GM21825 (cell line): ENCODE data around the gene GSTM5.
"Not testable (repeated sequence)": the region's sequence is repeated elsewhere in the genome, so short reads cannot be mapped to it uniquely, and the experiment has no call there.

ENCODE experiments used
- ATAC-seq: cut with Tn5 transposase; IDR thresholded peaks from one replicate; pipeline ENCODE4 v1.9.1; 2021; ENCODE audit warnings: mild to moderate bottlenecking, moderate library complexity; ENCODE audit not compliant: unreplicated experiment

GSTM5 gene

GRCh38 chr1:109726728-109727373 is 14.8 kb downstream of the GSTM5 start:
- ATAC-seq: no peak

DNA sequence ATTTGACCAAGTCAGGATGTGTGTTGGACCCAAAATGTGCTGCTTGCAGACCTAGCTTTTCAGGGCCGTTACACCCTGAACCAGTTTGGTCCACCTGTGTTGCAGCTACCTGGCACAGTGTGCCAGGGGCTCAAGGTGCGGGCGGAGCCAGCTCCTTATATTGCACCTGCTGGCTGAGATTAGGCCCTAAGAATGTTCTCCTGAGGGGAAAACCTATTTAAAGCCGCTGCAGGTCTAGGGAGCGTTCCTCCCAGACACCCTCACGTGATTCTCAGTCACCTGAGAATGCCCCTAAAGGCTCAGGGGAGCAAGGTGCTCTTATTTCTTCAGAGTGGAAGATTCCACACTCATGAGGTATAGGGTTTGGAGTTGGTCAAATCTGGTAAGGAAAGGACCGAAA is 16.8 kb downstream of the GSTM5 start:
- ATAC-seq: no peak

DNA sequence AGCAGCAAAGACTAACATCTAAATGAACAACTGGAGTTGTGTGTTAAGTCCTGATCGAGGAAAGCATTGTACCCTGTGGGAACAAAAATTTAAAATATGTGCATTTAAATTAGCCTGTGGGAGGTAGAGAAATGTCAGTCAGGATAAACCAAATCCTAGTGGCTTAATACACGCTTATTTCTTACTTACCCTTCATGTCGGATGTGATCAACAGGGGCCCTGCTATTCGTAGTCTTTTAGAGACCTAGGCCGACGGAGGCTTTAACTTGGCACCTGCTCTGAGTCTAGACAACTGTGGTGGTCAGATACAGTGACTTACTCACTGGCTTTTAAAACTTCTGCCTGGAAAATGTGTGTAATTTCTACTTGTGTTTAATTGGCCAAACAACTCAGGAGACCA is 18.6 kb downstream of the GSTM5 start:
- ATAC-seq: no peak

- no peak for ATAC-seq
These were observed 20.4 kb downstream of the GSTM5 start for GRCh38 chr1:109732390-109732881.

DNA sequence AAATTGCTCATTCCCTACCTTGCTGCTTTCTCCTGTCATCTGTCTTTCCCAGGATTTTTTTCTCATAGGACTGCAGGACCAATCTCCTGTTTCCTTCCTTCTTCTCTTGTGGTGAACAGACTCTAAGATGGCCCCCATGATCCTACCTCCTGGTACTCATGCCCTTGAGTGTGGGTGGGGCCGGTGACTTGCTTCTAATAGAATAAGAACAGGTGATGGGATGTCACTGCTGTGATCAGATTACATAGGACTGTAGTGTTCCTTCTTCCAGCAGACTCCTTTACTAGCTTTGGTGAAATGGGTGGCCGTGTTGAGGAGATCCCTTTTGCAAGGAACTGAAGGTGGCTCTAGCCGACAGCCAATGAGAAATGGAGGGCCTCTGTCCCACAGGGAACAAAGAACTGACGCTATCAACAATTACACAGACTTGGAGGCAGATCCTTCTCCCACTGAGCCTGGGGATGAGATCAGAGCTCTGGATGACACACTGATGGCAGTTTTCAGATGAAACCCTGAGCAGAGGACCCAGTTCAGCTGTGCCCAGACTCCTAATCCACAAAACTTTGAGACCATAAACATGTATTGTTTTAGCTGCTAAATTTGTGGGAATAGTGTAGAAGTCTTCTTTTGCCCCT is 21.3 kb downstream of the GSTM5 start:
- no peak for ATAC-seq

DNA sequence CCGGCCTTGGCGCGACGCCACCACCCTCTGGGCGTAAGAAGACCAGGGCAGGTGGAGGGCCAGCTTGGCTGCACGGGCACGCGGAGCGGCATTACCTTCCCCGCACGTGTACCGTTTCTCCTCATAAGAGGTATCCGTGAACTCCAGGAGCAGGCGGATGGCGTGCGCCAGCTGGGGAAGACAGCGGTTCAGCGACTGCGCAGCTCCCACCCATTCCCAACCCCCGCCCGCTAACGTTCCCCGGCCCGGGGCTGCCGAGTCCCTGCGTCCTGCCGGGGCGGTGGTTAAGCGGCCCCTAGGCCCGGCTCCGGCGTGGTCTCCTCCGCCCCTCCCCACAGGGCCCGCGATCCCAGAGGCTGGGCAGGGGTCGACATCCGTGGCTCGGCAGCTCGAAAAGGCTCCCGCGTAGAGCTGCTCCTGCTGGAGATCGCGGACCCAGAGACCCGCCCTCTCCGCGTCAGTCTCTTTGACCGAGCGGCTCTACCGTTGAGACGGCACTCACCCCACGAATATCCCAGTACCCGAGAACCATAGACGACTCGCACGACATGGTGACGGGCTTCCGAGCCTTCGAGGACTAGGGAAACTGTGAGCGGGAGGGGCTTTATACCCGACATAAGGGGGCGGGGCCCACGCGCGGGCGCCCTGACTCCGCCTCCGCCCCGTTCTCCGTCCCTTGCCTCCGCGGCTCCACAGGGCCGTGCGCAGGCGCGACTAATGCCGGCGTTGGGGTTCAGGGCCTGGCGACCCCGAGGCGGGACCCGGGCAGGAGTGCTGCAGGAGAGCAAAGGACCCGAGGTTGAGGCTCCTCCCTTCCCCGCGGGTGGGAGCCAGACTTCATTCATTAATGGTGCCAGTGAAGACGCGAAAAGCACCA is 27.9 kb downstream of the GSTM5 start:
- ATAC-seq: peak; percentile 96

- no peak for ATAC-seq
These were observed 28.7 kb downstream of the GSTM5 start, which contains the start of gene GSTM3 for GRCh38 chr1:109740615-109741373. Gene GSTM3 (minus strand): TSS chr1:109741038. CDS start chr1:109740287, 751 bp downstream.

DNA sequence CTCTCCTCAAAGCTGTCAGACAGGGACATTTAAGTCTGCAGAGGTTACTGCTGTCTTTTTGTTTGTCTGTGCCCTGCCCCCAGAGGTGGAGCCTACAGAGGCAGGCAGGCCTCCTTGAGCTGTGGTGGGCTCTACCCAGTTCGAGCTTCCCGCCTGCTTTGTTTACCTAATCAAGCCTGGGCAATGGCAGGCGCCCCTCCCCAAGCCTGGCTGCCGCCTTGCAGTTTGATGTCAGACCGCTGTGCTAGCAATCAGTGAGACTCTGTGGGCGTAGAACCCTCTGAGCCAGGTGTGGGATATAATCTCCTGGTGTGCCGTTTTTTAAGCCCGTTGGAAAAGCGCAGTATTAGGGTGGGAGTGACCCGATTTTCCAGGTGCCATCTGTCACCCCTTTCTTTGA is 36.3 kb downstream of the GSTM5 start:
- not testable (repeated sequence) for ATAC-seq

DNA sequence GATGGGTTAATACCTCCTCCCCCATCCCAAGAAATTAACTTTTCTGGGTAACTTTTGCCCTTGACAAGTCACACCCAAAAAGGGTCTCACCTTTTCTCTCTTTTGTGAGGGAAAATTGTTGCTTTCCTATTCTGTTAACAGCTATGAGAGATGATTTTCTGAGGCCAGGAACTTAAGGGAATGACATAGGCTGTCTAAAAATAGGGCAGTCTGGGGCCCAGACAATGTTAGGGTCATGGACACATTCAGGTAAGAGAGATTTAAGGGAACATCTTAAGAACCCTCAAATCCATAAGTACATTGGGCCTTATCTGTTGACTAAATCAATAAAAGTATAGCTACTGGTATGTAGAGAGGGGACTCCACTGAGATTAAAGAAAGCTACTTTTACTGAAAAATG is 37.2 kb downstream of the GSTM5 start:
- ATAC-seq: no peak

DNA sequence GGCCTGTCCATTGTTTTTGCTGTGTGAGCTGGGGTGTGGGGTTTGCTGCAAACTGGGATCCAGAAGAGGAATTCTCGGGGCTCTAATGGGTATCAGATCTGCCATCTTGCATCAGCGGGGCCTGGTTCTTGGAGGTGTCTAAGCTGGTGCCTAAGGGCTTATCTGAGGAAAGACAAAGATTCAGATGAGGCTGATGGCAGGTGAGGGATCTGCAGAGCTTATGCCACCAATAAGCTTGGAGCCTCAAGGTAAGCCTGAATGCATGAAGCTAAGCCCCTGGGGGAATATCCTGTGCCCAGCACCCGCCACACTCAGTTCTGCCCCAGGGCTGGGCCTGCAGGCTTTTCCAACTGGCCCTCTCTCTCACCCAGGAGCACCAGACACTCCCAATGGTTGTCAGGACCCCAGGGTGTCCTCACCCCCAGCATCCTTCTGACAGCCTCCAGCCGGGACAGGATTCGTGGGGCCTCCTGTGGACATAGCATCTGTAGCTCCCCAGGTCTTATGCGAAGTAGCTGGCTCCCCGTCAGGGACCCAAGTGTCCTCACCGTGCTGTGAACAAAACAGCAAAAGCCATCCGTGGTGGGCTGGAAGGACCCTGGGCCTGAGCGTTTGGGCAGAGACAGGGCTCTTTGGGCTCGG is 38.3 kb downstream of the GSTM5 start:
- no peak for ATAC-seq

GRCh38 chr1:109750920-109751319 is 38.9 kb downstream of the GSTM5 start:
- ATAC-seq: no peak

DNA sequence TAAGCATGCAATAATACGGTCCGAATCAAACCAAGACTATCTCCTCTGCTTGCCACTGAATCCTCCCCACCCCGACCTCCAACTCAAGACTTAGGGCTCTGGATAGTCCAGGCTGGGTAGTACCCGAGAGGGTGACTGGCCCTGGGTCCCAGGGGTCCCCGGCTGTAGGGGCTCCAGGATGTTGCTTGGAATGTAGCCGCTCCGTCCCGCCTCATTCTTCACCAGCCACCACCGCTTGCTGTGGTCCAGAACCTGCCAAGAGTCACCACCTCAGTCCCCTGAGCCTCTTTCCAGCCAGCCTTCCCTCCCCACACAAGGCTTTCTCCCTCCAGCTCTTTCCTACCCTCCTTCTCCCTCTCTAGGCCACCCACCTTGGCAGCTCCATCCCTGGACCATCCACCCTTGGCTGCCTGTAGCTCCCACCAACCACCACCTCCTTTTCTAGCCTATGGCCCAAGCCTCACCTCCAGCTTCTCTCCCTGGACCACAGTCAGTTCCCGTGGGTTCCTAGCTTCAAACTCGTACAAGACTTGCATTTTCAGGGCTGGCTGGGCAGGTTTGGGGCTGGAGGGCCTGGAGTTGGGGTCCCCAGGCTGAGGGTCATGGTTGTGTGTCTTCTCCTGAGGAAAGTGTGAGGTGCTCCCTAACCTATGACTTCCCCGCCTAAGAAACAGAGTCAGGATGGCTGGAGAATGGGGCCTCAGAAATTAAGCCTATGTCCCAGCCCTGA is 39.6 kb downstream of the GSTM5 start:
- no peak for ATAC-seq

DNA sequence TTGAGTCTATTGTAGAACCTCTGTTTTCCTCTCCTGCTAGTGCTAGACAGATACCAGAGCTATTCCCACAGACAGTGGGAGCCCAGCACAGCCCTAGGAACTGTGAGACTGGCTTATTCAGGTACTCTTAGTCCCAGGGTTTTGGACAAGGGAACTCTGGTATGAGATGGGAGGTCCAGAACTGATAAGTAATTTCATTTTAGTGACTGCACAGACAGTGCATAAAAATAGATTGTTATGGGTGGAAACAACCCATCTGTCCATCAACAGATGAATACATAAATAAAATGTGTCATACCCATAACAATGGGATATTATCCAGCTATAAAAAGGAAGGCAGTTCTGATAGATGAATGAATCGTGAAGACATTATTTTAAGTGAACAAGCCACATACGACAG is 42.7 kb downstream of the GSTM5 start:
- ATAC-seq: no peak

- not testable (repeated sequence) for ATAC-seq
These were observed 44.3 kb downstream of the GSTM5 start for GRCh38 chr1:109756325-109756724.

- no peak for ATAC-seq
These were observed 44.9 kb downstream of the GSTM5 start for GRCh38 chr1:109756848-109757521.

DNA sequence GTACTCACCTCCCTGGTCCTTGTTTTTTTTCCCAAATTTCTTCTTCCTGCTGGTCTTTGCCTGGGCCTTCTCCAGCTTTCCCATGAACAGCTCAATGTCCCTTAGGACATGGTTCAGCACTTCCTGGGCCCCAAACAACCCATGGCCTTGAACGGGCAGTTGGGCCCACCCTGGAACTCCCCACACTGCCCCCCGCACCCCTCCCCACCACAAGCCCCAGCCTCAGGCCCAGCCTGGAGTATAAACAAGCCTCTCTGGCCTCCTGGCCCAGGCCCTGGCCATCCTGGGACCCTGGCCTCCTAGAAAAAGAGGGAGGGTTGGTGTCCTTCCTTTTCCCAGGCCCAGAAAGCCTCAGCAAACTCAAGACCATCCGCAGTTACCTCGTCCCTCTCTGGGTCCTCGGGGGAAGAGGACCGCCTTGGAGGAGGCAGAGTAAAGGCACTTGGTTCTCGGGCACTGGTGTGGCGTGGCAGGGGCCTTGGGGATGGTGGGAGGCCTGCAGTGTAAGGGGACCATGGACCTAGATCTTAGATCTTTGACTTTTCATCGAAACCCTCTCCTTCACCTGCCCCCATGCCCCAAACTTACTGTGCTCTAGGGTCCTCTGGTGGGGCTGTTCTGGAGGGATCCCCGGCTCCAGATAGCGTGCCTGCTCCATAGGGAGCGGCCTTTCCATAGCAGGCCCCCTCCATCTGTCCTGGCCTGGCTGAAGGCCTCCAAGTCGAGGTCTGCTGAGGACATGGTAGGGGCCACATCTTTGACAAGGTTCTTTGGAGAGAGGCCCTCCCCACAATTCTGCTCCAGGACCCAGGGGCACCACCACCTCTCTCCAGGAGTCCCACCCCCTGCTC is 46.1 kb downstream of the GSTM5 start:
- ATAC-seq: no peak

DNA sequence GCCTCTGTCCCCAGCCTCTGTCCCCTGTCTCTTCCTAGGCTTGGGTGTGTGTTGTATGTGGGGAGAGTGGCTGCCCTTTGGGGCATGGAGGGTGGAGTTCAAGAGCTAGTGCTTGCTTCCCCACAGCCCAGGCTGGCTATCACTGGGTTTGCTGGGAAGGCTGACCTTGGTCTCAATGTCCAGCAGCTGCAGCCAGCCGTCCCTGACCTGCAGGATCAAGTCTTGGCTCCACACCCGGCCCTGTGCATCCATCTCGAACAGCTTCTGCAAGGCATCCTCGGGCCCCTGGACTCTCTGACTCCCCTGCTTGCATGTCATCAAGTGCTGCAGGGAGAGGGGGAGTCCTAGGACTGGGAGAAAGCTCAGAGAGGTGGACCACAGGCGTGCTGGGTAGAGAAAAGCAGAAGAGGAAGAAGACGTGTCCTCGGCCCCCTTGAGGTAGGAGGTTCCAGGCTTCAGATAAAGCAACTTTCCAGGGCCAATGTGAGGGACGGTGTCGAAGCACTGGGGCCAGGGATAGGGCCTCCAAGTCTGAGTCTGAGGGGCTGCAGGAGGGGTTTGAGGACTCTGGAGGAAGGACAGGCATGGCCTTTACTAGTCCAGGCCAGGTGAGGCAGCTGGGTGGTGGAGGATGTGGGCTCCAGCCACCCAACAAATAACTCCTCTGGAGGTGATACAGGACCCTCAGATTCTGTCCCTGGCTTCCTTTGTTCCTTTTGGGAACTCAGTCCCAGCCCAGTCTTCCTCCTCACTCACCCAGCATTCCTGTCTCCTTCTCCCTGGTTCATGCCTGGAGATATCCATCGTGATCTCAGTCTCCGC is 47.7 kb downstream of the GSTM5 start:
- ATAC-seq: no peak
